ENCODE measurements around the gene SGMS1. TPM values are rescaled to one million over a fixed set of nuclear protein-coding genes. Genes with fewer than 3 reads are reported as not detected.
"Not testable (repeated sequence)": the region's sequence is repeated elsewhere in the genome, so short reads cannot be mapped to it uniquely, and the experiment has no call there.

The SGMS1 gene
- total RNA-seq, 1 donor from 2014 or later, result 49.6 TPM

- DNase-seq (ENCODE audit: extremely low read depth, low read depth, low spot score), result no peak
These were observed 186.5 kb downstream of the SGMS1 start for GRCh38 chr10:50437248-50437647.

GRCh38 chr10:50436805-50437204 lies 187.0 kb downstream of the SGMS1 start:
- no peak for DNase-seq (ENCODE audit: extremely low read depth, low read depth, low spot score)

- no peak for DNase-seq (ENCODE audit: extremely low read depth, low read depth, low spot score)
These were observed 191.3 kb downstream of the SGMS1 start for GRCh38 chr10:50432211-50433009.

- DNase-seq (ENCODE audit: extremely low read depth, low read depth, low spot score), result no peak
These were observed 192.0 kb downstream of the SGMS1 start for GRCh38 chr10:50431791-50432190.

GRCh38 chr10:50431133-50431532 lies 192.6 kb downstream of the SGMS1 start:
- DNase-seq (ENCODE audit: extremely low read depth, low read depth, low spot score), result no peak

- DNase-seq (ENCODE audit: extremely low read depth, low read depth, low spot score), result no peak
These were observed 197.3 kb downstream of the SGMS1 start for GRCh38 chr10:50426485-50426884.

- not testable (repeated sequence) for DNase-seq (ENCODE audit: extremely low read depth, low read depth, low spot score)
These were observed 198.5 kb downstream of the SGMS1 start for GRCh38 chr10:50425215-50425614.

- DNase-seq (ENCODE audit: extremely low read depth, low read depth, low spot score), result no peak
These were observed 200.3 kb downstream of the SGMS1 start for GRCh38 chr10:50423448-50423847.

- DNase-seq (ENCODE audit: extremely low read depth, low read depth, low spot score), result no peak
These were observed 201.5 kb downstream of the SGMS1 start for GRCh38 chr10:50422259-50422658.

GRCh38 chr10:50421026-50421719 lies 202.6 kb downstream of the SGMS1 start:
- no peak for DNase-seq (ENCODE audit: extremely low read depth, low read depth, low spot score)

GRCh38 chr10:50420196-50420595 lies 203.6 kb downstream of the SGMS1 start:
- no peak for DNase-seq (ENCODE audit: extremely low read depth, low read depth, low spot score)

GRCh38 chr10:50419756-50420155 lies 204.0 kb downstream of the SGMS1 start:
- no peak for DNase-seq (ENCODE audit: extremely low read depth, low read depth, low spot score)

- no peak for DNase-seq (ENCODE audit: extremely low read depth, low read depth, low spot score)
These were observed 204.7 kb downstream of the SGMS1 start for GRCh38 chr10:50419091-50419490.

- DNase-seq (ENCODE audit: extremely low read depth, low read depth, low spot score), result no peak
These were observed 205.6 kb downstream of the SGMS1 start for GRCh38 chr10:50417886-50418830.

- DNase-seq (ENCODE audit: extremely low read depth, low read depth, low spot score), result no peak
These were observed 206.3 kb downstream of the SGMS1 start for GRCh38 chr10:50417486-50417885.

- no peak for DNase-seq (ENCODE audit: extremely low read depth, low read depth, low spot score)
These were observed 206.9 kb downstream of the SGMS1 start for GRCh38 chr10:50416881-50417280.

GRCh38 chr10:50416181-50416824 lies 207.5 kb downstream of the SGMS1 start:
- no peak for DNase-seq (ENCODE audit: extremely low read depth, low read depth, low spot score)

GRCh38 chr10:50415292-50415691 lies 208.5 kb downstream of the SGMS1 start:
- DNase-seq (ENCODE audit: extremely low read depth, low read depth, low spot score), result no peak

GRCh38 chr10:50410066-50410811 lies 213.5 kb downstream of the SGMS1 start:
- DNase-seq (ENCODE audit: extremely low read depth, low read depth, low spot score), result no peak

All from glomerular endothelial cell (primary cell).